ENCODE data around the gene RAB20. TPM values are rescaled to one million over a fixed set of nuclear protein-coding genes. Genes with fewer than 3 reads are reported as not detected.

Gene RAB20
- polyA plus RNA-seq, 1 donor (not counting 4 experiments of a cell fraction or from before 2014, with no cell fraction given), result 4.3 TPM

GRCh38 chr13:110495881-110496280 lies 65.6 kb downstream of the RAB20 start:
- Histone ChIP-seq H3K36me3 (ENCODE audit: control insufficient read depth in 2 of 2, extremely low read depth in 1 of 2, insufficient read depth in 2 of 2, low read length in 2 of 2) (peaks cover 17 to 51% of the 10 kb centered on the region in 2 experiments), H3K79me2 (ENCODE audit: control insufficient read depth, insufficient read depth, low read length) (no peaks in the 10 kb centered on the region), H3K4me3 (ENCODE audit: control insufficient read depth in 2 of 3, extremely low read depth in 1 of 3, insufficient read depth in 2 of 3, low read depth in 1 of 3, low read length in 3 of 3) (no peak overlapping the region), H3K9ac (ENCODE audit: control insufficient read depth, extremely low read depth, insufficient read depth, low read length) (no peak overlapping the region), H3K9me1 (ENCODE audit: control insufficient read depth, extremely low read depth, insufficient read depth, low read length) (no peaks in the 10 kb centered on the region), H4K20me1 (ENCODE audit: control insufficient read depth, extremely low read depth, insufficient read depth, low read length) (no peaks in the 10 kb centered on the region), H3K27me3 (ENCODE audit: control insufficient read depth, extremely low read depth, insufficient read depth, low read length) (no peaks in the 10 kb centered on the region), H3K4me2 (ENCODE audit: control insufficient read depth, extremely low read depth, insufficient read depth, low read depth, low read length) (no peak overlapping the region), H2AFZ (ENCODE audit: control insufficient read depth, low read length) (no peak overlapping the region), H3K4me1 (ENCODE audit: control insufficient read depth, extremely low read depth, insufficient read depth, low read length) (peaks cover 8% of the 10 kb centered on the region), H3K9me3 (ENCODE audit: control insufficient read depth, low read depth, low read length) (no peaks in the 10 kb centered on the region), H3K27ac (ENCODE audit: control insufficient read depth, insufficient read depth, low read length) (no peak overlapping the region)
- no peak for TF ChIP-seq CTCF (optimal IDR thresholded peaks at IDR 0.05 in 1 of 3, IDR thresholded peaks at IDR 0.05 in 1 of 3, conservative IDR thresholded peaks at IDR 0.05 in 1 of 3; ENCODE audit: extremely low read depth in 1 of 3, insufficient read depth in 2 of 3, low read length in 3 of 3)
- no peak for TF ChIP-seq EZH2 (IDR thresholded peaks at IDR 0.05; ENCODE audit: low read length)
- no peak for FAIRE-seq
- DNase-seq (ENCODE audit: low read depth, low spot score), result no peak
- dilution Hi-C loops (cut with MboI; ENCODE audit: extremely low pct_ligation_motif_present, low sequenced_read_pairs), result no loop called here

DNA sequence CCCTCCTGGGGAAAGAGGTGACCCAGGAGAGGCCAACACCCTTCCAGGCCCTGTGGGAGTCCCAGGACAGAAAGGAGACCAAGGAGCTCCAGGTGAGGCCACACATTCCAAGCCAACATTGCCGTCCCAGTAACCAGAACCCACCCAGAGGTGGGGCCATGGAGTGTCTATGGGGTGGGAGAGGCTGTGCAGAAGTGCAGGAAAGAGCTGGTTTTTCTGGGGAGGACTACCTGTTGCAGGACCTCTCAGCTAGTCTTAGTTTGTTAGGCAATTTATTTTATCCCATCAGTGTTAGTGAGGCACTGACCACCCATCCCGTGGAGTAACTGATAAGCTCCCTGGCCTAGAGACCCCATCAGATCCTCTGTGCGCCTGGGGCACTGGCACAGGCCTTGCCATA lies 66.1 kb downstream of the RAB20 start:
- no peaks in the 10 kb centered on the region for H4K20me1 ChIP-seq (ENCODE audit: control insufficient read depth, extremely low read depth, insufficient read depth, low read length)
- H3K27me3 ChIP-seq (ENCODE audit: control insufficient read depth, extremely low read depth, insufficient read depth, low read length), result no peaks in the 10 kb centered on the region
- no peaks in the 10 kb centered on the region for H3K9me1 ChIP-seq (ENCODE audit: control insufficient read depth, extremely low read depth, insufficient read depth, low read length)
- H3K4me2 ChIP-seq (ENCODE audit: control insufficient read depth, extremely low read depth, insufficient read depth, low read depth, low read length), result no peak overlapping the region
- peaks cover 8% of the 10 kb centered on the region for H3K4me1 ChIP-seq (ENCODE audit: control insufficient read depth, extremely low read depth, insufficient read depth, low read length)
- H3K79me2 ChIP-seq (ENCODE audit: control insufficient read depth, insufficient read depth, low read length), result no peaks in the 10 kb centered on the region
- dilution Hi-C loops (cut with MboI; ENCODE audit: extremely low pct_ligation_motif_present, low sequenced_read_pairs), result no loop called here
- no peak for FAIRE-seq
- no peaks in the 10 kb centered on the region for H3K9me3 ChIP-seq (ENCODE audit: control insufficient read depth, low read depth, low read length)
- no peak overlapping the region for H3K27ac ChIP-seq (ENCODE audit: control insufficient read depth, insufficient read depth, low read length)
- no peak for DNase-seq (ENCODE audit: low read depth, low spot score)
- no peak overlapping the region for H2AFZ ChIP-seq (ENCODE audit: control insufficient read depth, low read length)
- H3K4me3 ChIP-seq (ENCODE audit: control insufficient read depth in 2 of 3, extremely low read depth in 1 of 3, insufficient read depth in 2 of 3, low read depth in 1 of 3, low read length in 3 of 3), result no peak overlapping the region
- peaks cover 16 to 50% of the 10 kb centered on the region in 2 experiments for H3K36me3 ChIP-seq (ENCODE audit: control insufficient read depth in 2 of 2, extremely low read depth in 1 of 2, insufficient read depth in 2 of 2, low read length in 2 of 2)
- TF ChIP-seq CTCF (optimal IDR thresholded peaks at IDR 0.05 in 1 of 3, IDR thresholded peaks at IDR 0.05 in 1 of 3, conservative IDR thresholded peaks at IDR 0.05 in 1 of 3; ENCODE audit: extremely low read depth in 1 of 3, insufficient read depth in 2 of 3, low read length in 3 of 3), result no peak
- TF ChIP-seq EZH2 (IDR thresholded peaks at IDR 0.05; ENCODE audit: low read length), result no peak
- no peak overlapping the region for H3K9ac ChIP-seq (ENCODE audit: control insufficient read depth, extremely low read depth, insufficient read depth, low read length)

Measured in keratinocyte (primary cell).